ENCODE data around the gene CACNA1G.

- TF ChIP-seq CTCF (IDR thresholded peaks at IDR 0.05), result no peak
- TF ChIP-seq POLR2A (IDR thresholded peaks at IDR 0.05), result no peak
Measured at GRCh38 chr17:50584749-50585148, 24.2 kb downstream of the CACNA1G start.

All from testis (tissue), 2 donors.